NCI-H2081 (cell line): ENCODE measurements around the gene SMIM41.

Experiments
- DNase-seq, 2 experiments: peaks; one replicate each; lab custom pipeline; 2025; lab: John Stamatoyannopoulos, UW

Gene SMIM41

GRCh38 chr12:52050758-52051541 lies 28.6 kb upstream of the SMIM41 start, which contains the start of gene NR4A1:
NR4A1 (plus strand) TSS chr12:52051442; CDS start chr12:52054329, 2,887 bp downstream.
- DNase-seq = peak; percentile 81 to 82

- no peak for DNase-seq
Measured at GRCh38 chr12:52052468-52053186, 26.9 kb upstream of the SMIM41 start.

GRCh38 chr12:52053536-52054209 lies 25.8 kb upstream of the SMIM41 start:
- no peak for DNase-seq

- no peak for DNase-seq
Measured at GRCh38 chr12:52054231-52054832, 25.2 kb upstream of the SMIM41 start.

GRCh38 chr12:52054833-52055730 lies 24.4 kb upstream of the SMIM41 start:
- DNase-seq = no peak

GRCh38 chr12:52055731-52056711 lies 23.5 kb upstream of the SMIM41 start:
- DNase-seq = no peak

DNA sequence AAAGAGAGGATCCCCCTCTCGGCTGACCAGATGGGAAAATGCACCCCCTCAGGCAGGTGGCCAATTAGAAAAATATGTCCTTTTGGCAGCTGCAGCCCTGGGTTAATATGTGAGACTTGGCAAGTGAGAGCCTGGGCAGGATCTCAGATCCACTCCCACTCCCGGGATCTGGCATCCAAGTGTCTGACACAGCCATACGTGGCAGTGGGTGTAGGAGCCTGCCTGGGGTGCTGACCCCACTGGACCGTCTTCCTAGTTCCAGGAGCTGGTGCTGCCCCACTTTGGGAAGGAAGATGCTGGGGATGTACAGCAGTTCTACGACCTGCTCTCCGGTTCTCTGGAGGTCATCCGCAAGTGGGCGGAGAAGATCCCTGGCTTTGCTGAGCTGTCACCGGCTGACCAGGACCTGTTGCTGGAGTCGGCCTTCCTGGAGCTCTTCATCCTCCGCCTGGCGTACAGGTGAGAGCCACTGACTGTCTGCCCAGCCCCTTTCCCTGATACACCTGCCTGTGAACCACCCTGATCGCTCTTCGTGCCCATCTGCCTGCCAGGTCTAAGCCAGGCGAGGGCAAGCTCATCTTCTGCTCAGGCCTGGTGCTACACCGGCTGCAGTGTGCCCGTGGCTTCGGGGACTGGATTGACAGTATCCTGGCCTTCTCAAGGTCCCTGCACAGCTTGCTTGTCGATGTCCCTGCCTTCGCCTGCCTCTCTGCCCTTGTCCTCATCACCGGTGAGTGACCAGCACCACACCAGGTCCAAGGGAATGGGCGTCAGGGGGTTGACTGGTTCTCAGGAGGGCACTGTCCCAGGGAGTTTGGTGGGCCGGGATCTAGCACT lies 22.5 kb upstream of the SMIM41 start:
- no peak for DNase-seq

DNA sequence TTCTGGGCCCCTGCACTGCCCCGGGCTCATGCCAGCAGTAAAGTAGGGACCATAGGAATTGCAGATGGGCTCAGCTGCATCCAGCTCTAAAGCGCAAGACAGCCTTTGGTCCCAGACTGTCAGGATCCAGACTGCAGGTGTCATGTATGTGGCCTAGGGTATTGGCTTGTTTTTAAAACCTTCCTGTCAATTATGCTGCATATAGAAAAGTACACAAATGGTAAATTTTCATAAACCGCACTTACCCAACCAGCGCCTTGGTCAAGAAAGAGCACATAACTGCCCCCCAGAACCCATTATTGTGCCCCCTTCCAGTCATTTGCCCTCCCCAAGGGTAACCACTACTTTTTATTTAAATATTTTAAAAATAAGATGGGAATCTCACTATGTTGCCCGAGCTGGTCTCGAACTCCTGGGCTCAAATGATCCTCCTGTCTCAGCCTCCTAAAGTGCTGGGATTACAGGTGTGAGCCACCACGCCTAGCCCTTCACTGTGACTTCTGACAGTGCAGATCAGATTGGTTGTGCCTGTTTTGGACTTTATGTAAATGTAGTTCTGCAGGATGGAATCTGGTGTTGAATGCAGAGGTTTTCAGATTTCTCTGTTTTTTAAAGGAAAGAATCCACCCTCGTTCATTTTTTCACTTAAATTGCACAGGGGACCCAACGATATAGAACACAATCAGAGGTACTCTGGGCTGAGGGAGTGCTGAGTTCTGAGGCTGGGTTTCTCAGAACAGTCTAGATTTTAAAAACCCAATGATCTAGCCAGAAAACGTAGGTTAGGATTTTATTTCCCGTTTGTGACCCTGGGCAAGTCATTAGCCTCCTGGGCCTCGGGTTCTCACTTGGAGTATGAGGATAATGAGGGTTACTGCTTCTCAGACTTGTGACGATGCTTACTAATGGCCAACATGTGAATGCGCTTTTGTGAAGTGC lies 21.6 kb upstream of the SMIM41 start:
- no peak for DNase-seq

- peak; percentile 42 to 75 for DNase-seq
Measured at GRCh38 chr12:52058631-52059361, 20.7 kb upstream of the SMIM41 start.

- peak; percentile 33 to 62 for DNase-seq
Measured at GRCh38 chr12:52059582-52060497, 19.7 kb upstream of the SMIM41 start.

DNA sequence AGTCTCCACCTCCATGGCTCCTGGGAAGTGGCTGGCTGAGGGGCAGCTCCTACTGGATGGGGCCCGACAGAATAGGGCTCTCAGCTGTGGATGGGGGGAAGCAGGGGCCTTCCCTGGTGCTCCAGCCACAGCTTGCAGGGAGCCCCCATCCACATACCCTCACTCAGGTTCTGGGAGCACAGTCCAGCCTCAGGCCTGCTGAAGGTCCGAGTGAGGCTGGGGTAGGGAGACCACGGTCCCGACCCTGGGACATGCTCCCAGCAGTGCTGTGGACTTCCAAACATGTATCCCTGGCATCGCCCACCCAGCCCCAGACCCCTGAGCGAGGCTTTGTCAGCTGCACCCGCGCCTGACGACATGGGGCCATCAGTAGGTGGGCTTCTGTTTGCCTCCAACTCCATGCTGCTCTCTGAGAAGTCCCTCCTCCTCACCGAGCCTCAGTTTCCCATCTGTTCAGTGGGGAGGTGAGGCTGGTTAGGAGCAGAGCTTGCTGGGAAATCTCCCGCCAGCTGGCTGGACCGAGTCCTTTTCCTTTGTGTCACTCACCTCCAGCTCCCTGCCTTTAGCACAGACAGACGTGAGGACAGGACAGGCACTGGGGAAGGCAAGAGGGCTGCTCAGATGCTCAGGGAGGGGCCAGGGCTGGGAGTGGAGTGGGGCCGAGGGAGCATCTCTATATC lies 18.9 kb upstream of the SMIM41 start:
- DNase-seq = no peak

GRCh38 chr12:52061470-52062166 lies 17.9 kb upstream of the SMIM41 start:
- no peak for DNase-seq

DNA sequence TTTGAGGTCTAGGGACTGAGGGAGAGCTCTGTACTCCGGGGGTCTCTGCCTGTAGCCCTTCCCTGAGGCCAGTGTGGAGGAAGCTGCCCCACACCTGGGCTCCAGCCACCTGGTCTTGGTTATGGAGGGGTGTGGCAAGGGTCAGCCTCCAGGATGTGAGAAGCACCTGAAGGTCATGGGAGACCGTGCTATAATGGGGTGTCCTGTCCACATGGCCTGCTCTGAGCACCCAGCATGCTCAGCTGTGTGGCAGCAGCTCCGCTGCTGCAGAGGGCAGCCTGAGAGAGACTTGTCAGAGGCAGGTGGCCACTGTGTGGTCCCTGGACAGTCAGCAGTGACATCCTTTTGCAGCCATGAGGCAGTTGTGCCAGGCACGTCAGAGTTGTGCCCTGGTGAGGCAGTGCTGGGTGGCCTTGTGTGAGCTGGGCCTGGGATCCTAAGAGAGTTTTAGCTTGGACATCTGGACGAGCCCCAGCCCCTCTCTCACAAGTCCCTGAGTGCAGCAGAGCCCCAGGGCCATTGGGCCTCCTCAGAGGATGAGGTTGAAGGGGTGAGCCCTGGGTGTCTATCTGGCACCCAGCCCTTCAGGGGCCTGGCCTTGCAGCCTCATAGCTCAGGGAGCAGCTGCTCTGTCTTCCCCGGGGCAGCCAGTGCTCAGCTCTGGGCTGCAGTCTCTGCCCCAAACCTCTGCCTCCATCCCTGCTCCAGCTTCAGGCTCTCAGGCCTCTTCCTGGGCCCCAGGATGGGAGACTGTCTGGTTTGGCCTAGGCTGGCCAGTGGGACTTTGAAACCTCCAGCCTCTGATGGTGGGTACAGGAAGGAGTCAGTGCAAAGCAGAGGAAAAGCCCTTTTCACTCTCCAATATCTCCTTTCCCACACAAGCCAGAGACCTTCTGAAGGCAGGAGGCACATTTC lies 17.1 kb upstream of the SMIM41 start:
- DNase-seq = no peak
